LNCaP clone FGC (cell line): Measurements from ENCODE around the gene RUVBL1.

ENCODE experiments used
- DNase-seq: peaks from one replicate; pipeline ENCODE4 v3.0.0-alpha.2; 2011; ENCODE audit warnings: low read depth
- H3K4me3 ChIP-seq: 2 replicates; pipeline ENCODE4 v1.5.1; 2011; ENCODE audit warnings: mild to moderate bottlenecking, low read depth, low read length, control low read depth
- CTCF ChIP-seq: IDR thresholded peaks from 2 replicates; pipeline ENCODE4 v1.5.1; 2012; ENCODE audit warnings: mild to moderate bottlenecking; ENCODE audit not compliant: control insufficient read depth, insufficient read depth; ENCODE audit errors: extremely low read depth

Gene RUVBL1

GRCh38 chr3:128123538-128124368, at the start of gene RUVBL1:
RUVBL1 (minus strand) TSS chr3:128123812; CDS start chr3:128123724, 88 bp downstream.
- no peak for TF ChIP-seq CTCF
- H3K4me3 ChIP-seq: peak within 1 kb of the TSS; percentile 73
- DNase-seq: peak; percentile 94

- DNase-seq: no peak
- H3K4me3 ChIP-seq: no peak overlapping the region
- TF ChIP-seq CTCF: no peak
Measured at GRCh38 chr3:128173200-128173599, 49.6 kb upstream of the RUVBL1 start.

- no peak overlapping the region for H3K4me3 ChIP-seq
- TF ChIP-seq CTCF: peak; percentile 99
- DNase-seq: peak; percentile 85
Measured at GRCh38 chr3:128170866-128171516, 47.4 kb upstream of the RUVBL1 start.

- no peak for TF ChIP-seq CTCF
- no peak overlapping the region for H3K4me3 ChIP-seq
- no peak for DNase-seq
Measured at GRCh38 chr3:128168836-128169235, 45.2 kb upstream of the RUVBL1 start.

- TF ChIP-seq CTCF: no peak
- H3K4me3 ChIP-seq: no peak overlapping the region
- no peak for DNase-seq
Measured at GRCh38 chr3:128167973-128168674, 44.5 kb upstream of the RUVBL1 start.

- DNase-seq: no peak
- no peak overlapping the region for H3K4me3 ChIP-seq
- TF ChIP-seq CTCF: no peak
Measured at GRCh38 chr3:128167646-128167972, 44.0 kb upstream of the RUVBL1 start.
